ENCODE data around the gene CFAP54.

- TF ChIP-seq POLR2A (IDR thresholded peaks at IDR 0.05) (no peak), CTCF (IDR thresholded peaks at IDR 0.05) (no peak)
These were observed 387.6 kb downstream of the CFAP54 start for GRCh38 chr12:96876966-96877365.
